Endothelial cell (in vitro differentiated cells): Measurements from ENCODE around the gene CCDC182. TPM values are rescaled to one million over a fixed set of nuclear protein-coding genes. Genes with fewer than 3 reads are reported as not detected.

ENCODE experiments used
- DNase-seq: peaks from one replicate; pipeline ENCODE4 v3.0.0; 2021; ENCODE audit warnings: low spot score
- H3K27ac Mint-ChIP-seq: one replicate; pipeline ENCODE4 v1.8.0; 2021; ENCODE audit warnings: mixed read lengths, inconsistent platforms; ENCODE audit not compliant: unreplicated experiment
- H3K27me3 Mint-ChIP-seq: one replicate; pipeline ENCODE4 v1.8.0; 2021; ENCODE audit warnings: mild to moderate bottlenecking, moderate library complexity, mixed read lengths, inconsistent platforms; ENCODE audit not compliant: unreplicated experiment
- H3K36me3 Mint-ChIP-seq: one replicate; pipeline ENCODE4 v1.8.0; 2021; ENCODE audit warnings: mild to moderate bottlenecking, low read depth, mixed read lengths, inconsistent platforms; ENCODE audit not compliant: unreplicated experiment
- H3K4me1 Mint-ChIP-seq: one replicate; pipeline ENCODE4 v1.8.0; 2021; ENCODE audit warnings: mild to moderate bottlenecking, mixed read lengths, inconsistent platforms; ENCODE audit not compliant: unreplicated experiment
- H3K4me3 Mint-ChIP-seq: one replicate; pipeline ENCODE4 v1.8.0; 2021; ENCODE audit warnings: mild to moderate bottlenecking, mixed read lengths, inconsistent platforms; ENCODE audit not compliant: unreplicated experiment
- H3K9me3 Mint-ChIP-seq: one replicate; pipeline ENCODE4 v1.8.0; 2021; ENCODE audit warnings: mixed read lengths, inconsistent platforms; ENCODE audit not compliant: unreplicated experiment
- CTCF ChIP-seq: fragments of 200-600 bp; sonication (generic); IDR thresholded peaks from one replicate; pipeline ENCODE4 v1.5.0; 2021; ENCODE audit warnings: antibody characterized with exemption; ENCODE audit not compliant: unreplicated experiment
- total RNA-seq: library from RNA; stranded (reverse); fragmentation: NEBNext Ultra II Directional; extraction: Animal tissue kit (Norgen Biotek cat#: 25700); gene quantifications from one replicate; pipeline ENCODE4 v1.2.1, GENCODE V29; 2021; ENCODE audit not compliant: unreplicated experiment

The CCDC182 gene
- total RNA-seq, 1 donor from 2014 or later: not detected

DNA sequence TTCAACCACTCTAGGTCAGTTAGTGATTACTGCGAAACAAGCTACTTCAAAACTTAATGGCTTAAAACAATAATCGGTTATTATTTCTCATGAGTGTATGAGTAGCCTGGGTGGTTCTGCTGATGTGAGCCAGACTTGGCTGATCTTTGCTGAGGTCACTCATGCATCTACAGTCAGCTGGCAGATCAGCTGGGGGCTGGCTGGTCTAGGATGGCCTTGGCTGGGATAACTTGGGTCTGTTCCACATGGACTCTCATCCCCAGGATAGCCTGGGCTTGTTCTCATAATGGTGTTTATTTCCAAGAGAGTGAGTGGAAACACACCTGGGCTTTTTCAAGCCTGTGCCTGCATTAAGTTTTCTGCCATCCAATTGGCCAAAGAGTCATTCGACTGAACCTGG is 13.0 kb downstream of the CCDC182 start:
- Mint-ChIP-seq H3K27me3 (peaks cover 2% of the 10 kb centered on the region), H3K36me3 (no peaks in the 10 kb centered on the region), H3K4me3 (no peak overlapping the region), H3K4me1 (no peaks in the 10 kb centered on the region), H3K27ac (no peak overlapping the region), H3K9me3 (no peaks in the 10 kb centered on the region)
- DNase-seq: no peak
- TF ChIP-seq CTCF: no peak

- Mint-ChIP-seq H3K27ac (no peak overlapping the region), H3K4me1 (no peaks in the 10 kb centered on the region)
- no peak for DNase-seq
Observed at GRCh38 chr17:57730026-57730701, 14.9 kb downstream of the CCDC182 start.

DNA sequence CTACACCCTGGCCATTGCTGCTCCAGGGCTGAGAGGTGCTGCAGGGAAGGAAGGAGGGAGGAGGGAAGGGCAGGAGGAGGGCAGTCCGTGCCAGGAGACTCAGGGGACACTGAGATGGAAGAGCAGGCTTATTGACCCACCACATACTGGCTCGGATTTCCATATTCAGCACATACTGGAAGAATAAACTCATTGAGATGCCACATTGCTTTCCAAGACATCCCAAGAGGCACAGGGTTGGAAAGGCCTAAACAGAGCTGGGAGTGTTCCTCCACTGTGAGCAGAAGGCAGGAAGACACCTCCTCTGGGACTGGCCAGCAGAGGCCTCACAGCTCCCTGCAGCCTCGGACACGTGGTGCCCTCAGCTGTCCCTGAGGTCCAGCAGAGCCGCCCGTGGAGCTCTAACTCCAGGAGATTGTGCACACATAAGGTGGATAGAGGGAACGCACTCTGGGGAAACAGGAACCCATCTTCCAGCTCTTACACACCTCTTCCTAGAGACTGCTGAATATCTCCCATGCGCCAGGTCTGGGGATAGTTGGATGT is 17.4 kb downstream of the CCDC182 start:
- Mint-ChIP-seq H3K4me3 (no peak overlapping the region), H3K27ac (no peak overlapping the region), H3K9me3 (no peaks in the 10 kb centered on the region), H3K27me3 (peaks cover 5% of the 10 kb centered on the region), H3K4me1 (peaks cover 11% of the 10 kb centered on the region), H3K36me3 (peaks cover 3% of the 10 kb centered on the region)
- no peak for TF ChIP-seq CTCF
- DNase-seq: no peak

More at GRCh38 chr17:57730026-57730701, 14.9 kb downstream of the CCDC182 start:
- no peak for TF ChIP-seq CTCF
- H3K9me3 Mint-ChIP-seq: no peaks in the 10 kb centered on the region
- H3K27me3 Mint-ChIP-seq: peaks cover 2% of the 10 kb centered on the region
- H3K36me3 Mint-ChIP-seq: no peaks in the 10 kb centered on the region
- H3K4me3 Mint-ChIP-seq: no peak overlapping the region

DNA sequence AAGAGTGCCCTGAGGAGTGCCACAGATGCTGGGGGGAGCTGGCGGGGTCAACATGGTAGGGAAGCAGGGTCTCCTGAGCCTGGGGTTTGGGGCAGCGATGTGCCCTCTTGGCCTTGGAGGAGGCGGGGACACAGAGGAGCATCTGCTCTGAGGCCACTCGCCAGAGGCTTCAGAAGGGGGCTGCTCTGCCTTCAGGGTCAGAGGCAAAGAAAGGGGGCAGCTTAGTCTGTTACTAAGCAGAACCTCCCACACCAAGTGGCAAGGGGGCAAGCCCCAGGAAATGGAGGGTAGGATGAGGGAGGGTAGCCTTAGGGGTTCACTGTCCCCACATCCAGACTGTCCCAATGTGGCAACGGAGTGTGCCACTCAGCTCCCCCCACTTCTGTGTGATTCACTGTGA is 18.3 kb downstream of the CCDC182 start:
- H3K27ac Mint-ChIP-seq: no peak overlapping the region
- H3K4me3 Mint-ChIP-seq: no peak overlapping the region
- H3K27me3 Mint-ChIP-seq: peaks cover 5% of the 10 kb centered on the region

More for the DNA sequence above, 18.3 kb downstream of the CCDC182 start:
- no peak for TF ChIP-seq CTCF
- Mint-ChIP-seq H3K36me3 (peaks cover 3% of the 10 kb centered on the region), H3K9me3 (no peaks in the 10 kb centered on the region), H3K4me1 (peaks cover 12% of the 10 kb centered on the region)
- DNase-seq: no peak
